Smooth muscle cell (in vitro differentiated cells): ENCODE results near the gene SPSB3. TPM values are rescaled to one million over a fixed set of nuclear protein-coding genes. Genes with fewer than 3 reads are reported as not detected.
"Not testable (repeated sequence)": the region's sequence is repeated elsewhere in the genome, so short reads cannot be mapped to it uniquely, and the experiment has no call there.

ENCODE experiments used
- DNase-seq: peaks from one replicate; lab custom pipeline; 2025; ENCODE audit not compliant: unreplicated experiment; lab: John Stamatoyannopoulos, UW
- H2AFZ ChIP-seq: fragments of 200-600 bp; sonication (generic); 2 replicates; pipeline ENCODE4 v1.6.0; 2016; ENCODE audit warnings: antibody characterized with exemption, low read depth, mild to moderate bottlenecking
- H3F3A ChIP-seq: fragments of 200-600 bp; sonication (generic); 2 replicates; pipeline ENCODE4 v1.6.0; 2017; ENCODE audit warnings: antibody characterized with exemption, low read depth
- H3K27ac ChIP-seq: fragments of 200-600 bp; sonication (generic); 2 replicates; pipeline ENCODE4 v1.5.1; 2016; ENCODE audit warnings: low read depth, mild to moderate bottlenecking
- H3K27me3 ChIP-seq: fragments of 200-600 bp; sonication (generic); 2 replicates; pipeline ENCODE4 v1.6.1; 2016; ENCODE audit warnings: low read depth, mild to moderate bottlenecking
- H3K36me3 ChIP-seq: fragments of 200-600 bp; sonication (generic); 2 replicates; pipeline ENCODE4 v1.5.1; 2016; ENCODE audit warnings: low read depth
- H3K4me1 ChIP-seq: fragments of 200-600 bp; sonication (generic); 2 replicates; pipeline ENCODE4 v1.5.1; 2016; ENCODE audit warnings: low read depth
- H3K4me2 ChIP-seq: fragments of 200-600 bp; sonication (generic); 2 replicates; pipeline ENCODE4 v1.6.0; 2016; ENCODE audit warnings: mild to moderate bottlenecking
- H3K4me3 ChIP-seq: fragments of 200-600 bp; sonication (generic); 2 replicates; pipeline ENCODE4 v1.5.1; 2016; ENCODE audit warnings: mild to moderate bottlenecking
- H3K79me2 ChIP-seq: fragments of 200-600 bp; sonication (generic); 2 replicates; pipeline ENCODE4 v1.6.0; 2016; ENCODE audit warnings: low read depth, mild to moderate bottlenecking
- H3K9ac ChIP-seq: fragments of 200-600 bp; sonication (generic); 2 replicates; pipeline ENCODE4 v1.6.0; 2016; ENCODE audit warnings: low read depth
- H3K9me3 ChIP-seq: fragments of 200-600 bp; sonication (generic); replicated peaks from 2 replicates; pipeline ENCODE4 v1.5.1; 2016; ENCODE audit warnings: low read depth
- H4K20me1 ChIP-seq: fragments of 200-600 bp; sonication (generic); 2 replicates; pipeline ENCODE4 v1.6.0; 2016; ENCODE audit warnings: low read depth
- CTCF ChIP-seq: fragments of 200-600 bp; sonication (generic); IDR thresholded peaks from 2 replicates; pipeline ENCODE4 v1.5.1; 2017; ENCODE audit warnings: borderline replicate concordance, mild to moderate bottlenecking, antibody characterized with exemption; ENCODE audit not compliant: insufficient read depth, poor library complexity, severe bottlenecking
- WGBS: methylation state at CpG from one replicate; pipeline ENCODE4 v1.1.7; 2016; ENCODE audit warnings: low lambda C conversion rate; 5-methylcytosine and 5-hydroxymethylcytosine counted together
- polyA plus RNA-seq: library from polyadenylated mRNA; unstranded; fragments of >200 nt; fragmentation: Nextera tagmentation; extraction: Ambion mirVana; gene quantifications from 2 replicates; pipeline ENCODE4 v1.2.1, GENCODE V29; 2016
- total RNA-seq: library from RNA; depleted of rRNA; stranded (reverse); fragments of >200 nt; gene quantifications from 2 replicates; pipeline ENCODE4 v1.2.3, GENCODE V29; 2014

Gene SPSB3
- total and polyA plus RNA-seq, 2 experiments from 2014 or later = 25.1 to 49.8 TPM

GRCh38 chr16:1800701-1801100 is 18.3 kb upstream of the SPSB3 start:
- H3K9ac ChIP-seq = no peak overlapping the region
- DNase-seq = no peak
- H3K4me3 ChIP-seq = no peak overlapping the region
- no peaks in the 10 kb centered on the region for H3K4me1 ChIP-seq
- H4K20me1 ChIP-seq = no peaks in the 10 kb centered on the region
- TF ChIP-seq CTCF = no peak
- H3K9me3 ChIP-seq = no peaks in the 10 kb centered on the region
- no peaks in the 10 kb centered on the region for H3K79me2 ChIP-seq
- H2AFZ ChIP-seq = no peak overlapping the region
- H3K27ac ChIP-seq = no peak overlapping the region
- H3K4me2 ChIP-seq = no peak overlapping the region
- H3F3A ChIP-seq = no peaks in the 10 kb centered on the region
- WGBS = 90% methylated on average over 10 of the region's 10 CpGs
- H3K36me3 ChIP-seq = no peaks in the 10 kb centered on the region
- no peaks in the 10 kb centered on the region for H3K27me3 ChIP-seq

GRCh38 chr16:1799263-1799662 is 16.9 kb upstream of the SPSB3 start:
- 75% methylated on average over 5 of the region's 5 CpGs for WGBS
- H3K36me3 ChIP-seq, H3K27me3 ChIP-seq, H3K4me3 ChIP-seq, H3K4me2 ChIP-seq, DNase-seq, H3K9me3 ChIP-seq, H2AFZ ChIP-seq, H3K79me2 ChIP-seq, H3F3A ChIP-seq, H3K9ac ChIP-seq, H3K27ac ChIP-seq, H4K20me1 ChIP-seq, H3K4me1 ChIP-seq: not testable (repeated sequence)

DNA sequence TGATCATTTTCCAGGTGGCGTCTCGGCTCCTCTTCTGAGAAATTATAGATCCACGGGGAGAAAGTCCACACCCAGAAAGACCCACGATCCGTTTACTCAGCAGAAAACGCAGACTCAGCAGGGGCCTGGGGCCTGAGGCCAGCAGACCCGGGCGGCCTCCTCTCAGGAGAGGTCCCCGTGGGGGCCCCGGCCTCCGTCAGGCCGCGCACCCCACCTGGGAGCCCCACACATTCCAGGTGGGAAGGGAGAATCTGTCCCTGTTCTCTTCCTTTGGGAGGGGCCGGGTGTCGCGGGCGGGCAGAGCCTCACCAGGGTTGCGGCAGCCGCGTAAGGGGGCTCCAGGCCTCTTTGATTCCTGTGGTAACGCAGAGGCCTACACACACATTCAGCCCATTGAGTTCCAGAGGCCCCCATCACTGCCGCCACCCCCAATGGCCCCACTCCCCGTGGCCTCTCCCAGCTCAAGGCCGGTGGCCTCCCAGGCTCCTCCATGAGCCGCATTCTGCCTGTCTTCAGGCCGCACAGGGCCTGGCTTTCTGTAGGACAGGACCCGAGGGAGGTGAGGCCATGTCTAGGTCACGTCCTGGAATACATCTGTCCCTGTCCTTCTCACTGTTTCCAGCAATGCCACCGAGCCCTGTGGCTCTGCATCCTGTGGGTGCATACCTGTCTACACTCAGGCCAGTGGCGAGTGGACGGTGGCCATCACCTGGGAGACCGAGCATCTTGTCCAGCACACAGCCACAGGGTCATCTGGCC is 12.7 kb upstream of the SPSB3 start:
- Histone ChIP-seq H3K9me3 (no peaks in the 10 kb centered on the region), H2AFZ (no peak overlapping the region), H3K27ac (no peak overlapping the region), H3K27me3 (no peaks in the 10 kb centered on the region), H3K9ac (no peak overlapping the region), H3K79me2 (no peaks in the 10 kb centered on the region), H3F3A (no peaks in the 10 kb centered on the region), H4K20me1 (no peaks in the 10 kb centered on the region), H3K4me2 (no peak overlapping the region), H3K4me1 (no peaks in the 10 kb centered on the region), H3K36me3 (no peaks in the 10 kb centered on the region), H3K4me3 (no peak overlapping the region)
- DNase-seq = no peak
- 95% methylated on average over 30 of the region's 32 CpGs for WGBS
- TF ChIP-seq CTCF = no peak

DNA sequence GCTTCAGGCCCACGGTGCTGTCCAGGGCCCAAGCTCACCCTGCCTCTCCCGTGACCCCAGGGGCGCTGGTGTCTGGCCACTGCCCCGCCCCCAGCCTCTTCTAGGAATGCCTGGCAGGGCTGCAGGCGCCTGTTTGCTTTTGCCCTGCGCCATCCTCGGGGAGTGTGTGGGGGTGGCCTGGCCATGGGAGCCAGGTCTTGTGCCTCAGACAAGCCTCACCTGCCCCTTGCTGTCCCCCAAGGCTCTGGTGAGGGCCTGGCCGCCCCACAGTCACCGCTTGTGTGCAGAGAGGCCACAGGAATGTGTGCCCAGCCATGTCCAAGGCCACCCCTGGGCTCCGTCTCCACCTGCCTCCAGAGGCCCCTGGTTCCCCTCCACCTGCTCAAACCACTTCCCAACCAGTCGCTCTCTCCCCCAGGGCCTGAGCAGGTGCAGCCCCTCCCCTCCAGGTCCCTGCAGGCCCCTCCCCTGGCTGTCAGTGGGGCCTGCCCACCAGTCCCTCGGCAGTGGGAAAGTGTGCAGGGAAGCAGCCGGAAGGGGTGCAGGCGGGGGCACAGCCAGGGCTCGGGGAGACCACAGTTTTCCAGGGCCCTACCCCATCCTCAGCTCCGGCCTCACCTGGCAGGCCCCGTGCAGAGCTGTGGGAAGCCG is 12.0 kb upstream of the SPSB3 start:
- TF ChIP-seq CTCF = no peak
- no peak overlapping the region for H3K4me3 ChIP-seq
- H3K9ac ChIP-seq = no peak overlapping the region
- H2AFZ ChIP-seq = no peak overlapping the region
- no peaks in the 10 kb centered on the region for H4K20me1 ChIP-seq
- WGBS = 92% methylated on average over 16 of the region's 18 CpGs
- H3F3A ChIP-seq = no peaks in the 10 kb centered on the region
- no peaks in the 10 kb centered on the region for H3K79me2 ChIP-seq
- H3K4me1 ChIP-seq = no peaks in the 10 kb centered on the region
- no peak for DNase-seq
- H3K9me3 ChIP-seq = no peaks in the 10 kb centered on the region
- no peaks in the 10 kb centered on the region for H3K36me3 ChIP-seq
- no peak overlapping the region for H3K27ac ChIP-seq
- H3K4me2 ChIP-seq = no peak overlapping the region
- H3K27me3 ChIP-seq = no peaks in the 10 kb centered on the region
